ENCODE data around the gene SCFD1.
"Not testable (repeated sequence)": the region's sequence is repeated elsewhere in the genome, so short reads cannot be mapped to it uniquely, and the experiment has no call there.

The SCFD1 gene

DNA sequence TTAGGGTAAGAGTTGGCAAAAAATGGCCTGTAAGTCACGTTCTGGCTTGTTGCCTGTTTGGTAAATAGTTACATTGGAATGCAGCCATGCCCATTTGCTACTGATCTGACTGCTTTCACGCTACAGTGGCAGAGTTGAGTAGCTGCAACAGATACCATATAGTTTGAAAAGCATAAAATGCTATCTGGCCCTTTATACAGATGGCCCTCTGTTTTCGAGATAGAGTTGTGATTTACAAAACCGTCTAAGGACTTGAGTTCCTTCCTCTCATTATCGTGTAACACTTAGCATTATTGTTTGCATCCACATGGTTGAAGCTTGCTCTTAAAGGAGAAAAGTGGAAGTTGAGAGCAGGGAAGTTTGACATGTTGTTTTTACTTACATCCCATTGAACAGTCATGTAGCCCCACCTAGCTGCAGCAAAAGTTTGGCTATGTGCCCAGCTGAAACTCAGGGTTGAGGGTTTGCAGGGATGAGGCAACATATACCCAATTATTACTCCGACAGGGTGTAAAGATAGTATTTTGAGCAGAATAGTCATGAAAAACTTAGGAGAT lies 11.3 kb upstream of the SCFD1 start:
- DNase-seq (ENCODE audit: low read depth): no peak

DNA sequence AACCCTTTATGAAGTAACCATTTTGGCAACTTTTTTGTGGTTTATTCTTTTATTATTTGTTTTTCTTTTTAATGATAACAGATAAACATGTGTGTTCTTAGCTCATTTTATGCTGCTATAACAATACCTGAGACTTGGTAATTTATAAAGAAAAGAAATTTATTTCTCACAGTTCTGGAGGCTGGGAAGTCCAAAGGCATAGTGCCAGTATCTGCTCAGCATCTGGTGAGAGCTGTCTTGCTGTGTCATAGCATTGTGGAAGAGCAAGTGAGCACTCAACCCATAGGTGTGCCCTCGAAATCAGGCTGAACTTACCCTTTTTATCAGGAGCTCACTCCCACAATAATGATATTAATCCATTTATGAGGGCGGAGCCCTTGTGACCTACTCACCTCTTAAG lies 8.0 kb upstream of the SCFD1 start:
- DNase-seq (ENCODE audit: low read depth): no peak

DNA sequence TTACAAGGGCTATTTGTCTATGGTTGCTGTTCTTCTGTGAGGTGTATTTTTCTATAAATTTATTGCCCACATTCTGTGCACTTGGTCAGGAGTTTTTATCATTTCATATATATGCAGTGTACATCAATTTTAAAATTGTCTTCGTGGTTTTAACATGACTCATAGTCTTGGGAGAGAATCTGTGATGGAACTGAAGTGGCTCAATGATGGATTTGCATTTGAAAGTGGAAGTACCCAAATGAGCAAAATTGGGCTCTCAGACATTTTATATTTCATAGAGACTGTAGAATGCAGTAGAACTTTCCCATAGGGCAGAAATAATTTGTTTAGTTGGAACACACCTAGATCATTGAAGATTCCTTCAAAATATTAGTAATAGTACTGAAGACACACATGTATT lies 1.9 kb upstream of the SCFD1 start:
- DNase-seq (ENCODE audit: low read depth): no peak

DNA sequence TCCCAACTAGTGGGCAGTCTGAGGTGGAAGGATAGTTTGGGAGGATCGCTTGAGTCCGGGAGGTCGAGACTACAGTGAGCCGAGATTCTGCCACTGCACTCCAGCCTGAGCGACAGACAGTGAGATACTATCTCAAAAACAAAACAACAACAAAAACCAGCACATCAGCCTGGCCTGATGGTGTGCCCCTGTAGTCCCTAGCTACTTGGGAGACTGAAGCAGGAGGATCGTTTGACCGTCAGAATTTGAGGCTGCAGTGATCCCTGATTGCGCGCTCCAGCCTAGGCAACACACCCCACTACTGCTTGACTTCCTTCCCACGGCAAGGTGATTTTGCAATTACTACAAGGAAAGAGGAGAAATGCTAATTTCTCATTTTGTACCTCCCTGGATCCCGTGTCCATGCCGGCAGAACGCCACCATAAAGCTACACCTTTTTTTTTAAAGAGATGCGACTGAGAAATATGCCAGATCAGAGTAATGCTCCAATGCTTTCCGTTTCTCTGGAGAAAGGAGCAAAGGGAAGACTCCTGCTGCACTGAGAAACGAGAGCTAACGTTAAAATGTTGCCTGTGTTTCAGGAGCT lies 672 bp upstream of the SCFD1 start:
- DNase-seq (ENCODE audit: low read depth): no peak

DNA sequence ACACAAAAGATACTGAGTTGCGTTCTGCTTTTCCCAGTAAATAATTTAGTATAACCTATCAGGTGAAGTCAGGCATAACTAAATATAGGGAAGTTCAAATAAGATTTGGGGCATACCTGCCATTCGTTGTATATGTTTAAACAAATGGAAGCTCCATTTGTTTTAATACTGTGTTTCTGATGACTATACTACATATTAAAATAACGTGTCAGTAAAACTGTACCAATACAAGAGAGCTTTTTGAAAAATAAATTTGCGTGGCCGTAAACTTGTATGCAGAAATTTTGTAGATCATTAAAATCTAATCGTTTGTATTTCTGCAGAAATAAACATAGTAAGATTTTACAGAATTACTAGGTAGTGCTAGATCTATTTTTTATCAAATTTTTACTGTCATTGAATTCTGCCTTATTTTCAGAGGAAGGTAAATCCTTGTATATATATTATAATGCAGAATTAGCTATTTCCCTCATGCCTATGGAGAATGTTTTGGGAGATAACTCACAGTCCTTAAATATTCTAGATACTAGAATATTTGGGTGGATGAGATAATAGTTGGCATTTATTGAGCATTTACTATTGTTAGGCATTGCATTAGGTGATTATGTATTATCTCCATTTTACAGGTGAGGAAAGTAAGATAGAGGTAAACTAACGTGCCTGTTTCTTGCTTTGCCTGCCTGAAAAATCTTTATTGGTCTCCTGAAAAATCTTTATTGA lies 1.5 kb downstream of the SCFD1 start:
- DNase-seq (ENCODE audit: low read depth): no peak

DNA sequence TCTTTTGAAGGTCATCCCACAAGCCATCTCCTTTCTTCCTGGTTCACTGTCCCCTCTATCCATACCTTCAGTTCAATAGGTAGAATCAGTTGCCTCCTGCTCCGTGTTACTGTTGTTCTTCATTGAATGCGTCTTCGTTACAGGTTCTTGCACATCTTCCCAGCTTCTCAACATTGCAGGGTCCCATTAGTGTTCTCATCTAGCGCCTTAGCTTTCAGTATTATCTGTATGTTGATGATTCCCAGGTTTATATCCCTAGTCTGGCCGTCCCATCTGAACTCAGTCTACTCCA lies 2.0 kb downstream of the SCFD1 start:
- DNase-seq (ENCODE audit: low read depth): no peak

DNA sequence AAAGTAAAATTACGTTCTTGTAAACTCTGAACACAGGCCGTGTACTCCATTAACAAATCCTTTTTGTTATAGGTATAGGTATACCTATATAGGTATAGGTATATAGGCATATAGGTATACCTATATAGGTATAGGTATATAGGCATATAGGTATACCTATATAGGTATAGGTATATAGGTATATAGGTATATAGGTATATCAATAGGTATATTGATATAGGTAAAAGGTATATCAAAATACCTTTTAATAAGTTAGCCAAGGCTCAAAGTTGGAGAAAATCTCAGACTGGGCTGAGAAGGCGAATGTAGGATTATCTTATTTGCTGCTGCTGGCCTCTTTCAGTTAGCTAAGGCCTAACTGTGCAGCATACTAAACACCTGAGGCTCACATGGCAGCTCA lies 3.4 kb downstream of the SCFD1 start:
- DNase-seq (ENCODE audit: low read depth): no peak

DNA sequence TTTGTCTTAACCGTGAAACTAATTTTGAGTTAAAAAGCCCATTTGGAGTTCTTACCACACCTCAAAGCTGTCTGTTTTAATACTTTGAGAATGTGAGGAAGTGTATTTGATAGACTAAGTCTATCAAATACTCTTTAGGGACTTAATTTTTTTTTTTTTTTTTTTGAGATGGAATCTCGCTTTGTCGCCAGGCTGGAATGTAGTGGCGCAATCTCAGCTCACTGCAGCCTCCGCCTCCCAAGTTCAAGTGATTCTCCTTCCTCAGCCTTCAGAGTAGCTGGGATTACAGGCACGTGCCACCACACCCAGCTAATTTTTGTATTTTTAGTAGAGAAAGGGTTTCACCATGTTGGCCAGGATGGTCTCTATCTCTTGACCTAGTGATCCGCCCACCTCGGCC lies 7.3 kb downstream of the SCFD1 start:
- not testable (repeated sequence) for DNase-seq (ENCODE audit: low read depth)

DNA sequence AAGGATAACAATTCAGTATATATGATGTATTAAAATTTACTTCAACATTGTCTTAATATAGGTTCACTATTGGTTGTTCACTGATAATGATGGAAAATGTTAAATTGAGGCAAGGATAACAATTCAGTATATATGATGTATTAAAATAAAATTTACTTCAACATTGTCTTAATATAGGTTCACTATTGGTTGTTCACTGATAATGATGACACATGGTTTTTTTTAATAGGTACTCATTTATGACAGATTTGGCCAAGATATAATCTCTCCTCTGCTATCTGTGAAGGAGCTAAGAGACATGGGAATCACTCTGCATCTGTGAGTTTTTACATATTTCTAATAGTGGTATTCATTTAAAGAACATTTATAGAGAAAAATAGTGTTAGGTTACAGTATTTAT lies 8.1 kb downstream of the SCFD1 start:
- DNase-seq (ENCODE audit: low read depth): no peak

DNA sequence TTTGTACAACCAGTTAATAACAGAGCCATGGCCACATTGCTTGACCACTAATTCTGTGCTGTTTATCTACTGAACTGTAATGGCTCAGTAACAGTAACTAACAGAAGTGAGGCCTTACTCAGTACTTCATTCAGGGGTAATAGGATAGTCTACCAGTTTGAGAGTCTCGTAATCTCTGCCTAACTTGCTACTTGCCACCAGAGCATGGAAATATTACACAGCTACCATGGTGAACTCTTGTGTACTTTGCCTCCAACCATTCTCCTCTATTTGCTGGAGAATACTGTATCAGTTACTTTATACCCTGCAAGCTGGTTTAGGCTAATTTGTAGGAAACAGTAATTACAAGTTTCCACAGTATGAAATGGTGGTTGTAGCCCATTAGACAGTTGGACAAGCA lies 10.6 kb downstream of the SCFD1 start:
- DNase-seq (ENCODE audit: low read depth): no peak

DNA sequence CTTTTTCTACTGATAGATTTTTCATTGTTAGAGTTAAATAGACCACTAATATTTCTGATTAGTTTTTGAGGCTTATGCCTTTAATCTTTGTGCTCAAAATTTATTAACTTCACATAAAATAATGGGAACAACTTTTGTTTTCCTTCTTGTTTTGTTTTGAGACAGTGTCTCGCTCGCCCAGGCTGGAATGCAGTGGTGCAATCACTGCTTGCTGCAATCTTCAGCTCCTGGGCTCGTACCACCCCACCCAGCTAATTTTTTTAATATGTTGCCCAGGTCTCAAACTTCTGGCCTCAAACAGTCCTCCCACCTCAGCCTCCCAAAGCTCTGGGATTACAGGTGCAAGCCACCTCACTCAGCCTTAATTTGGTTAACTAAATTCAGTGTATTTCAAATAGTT lies 16.8 kb downstream of the SCFD1 start:
- no peak for DNase-seq (ENCODE audit: low read depth)

DNA sequence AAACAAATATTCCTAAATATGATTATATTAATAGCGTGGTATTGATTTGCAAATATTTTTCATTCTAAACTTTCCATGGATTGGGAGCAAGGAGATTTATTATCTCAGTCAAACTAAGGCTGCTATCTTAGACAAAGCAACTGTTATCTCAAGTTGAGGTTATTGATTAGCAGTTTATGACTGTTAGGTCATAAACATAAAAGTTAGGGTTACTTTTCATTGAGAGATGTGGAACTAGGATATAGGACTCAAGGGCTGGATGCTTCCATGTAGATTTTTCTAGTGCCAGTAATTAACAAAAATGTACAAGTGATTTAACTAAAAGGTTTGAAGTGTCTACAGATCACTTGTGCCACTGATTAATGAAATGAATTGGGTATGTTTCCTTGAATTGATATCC lies 19.1 kb downstream of the SCFD1 start:
- DNase-seq (ENCODE audit: low read depth): no peak

DNA sequence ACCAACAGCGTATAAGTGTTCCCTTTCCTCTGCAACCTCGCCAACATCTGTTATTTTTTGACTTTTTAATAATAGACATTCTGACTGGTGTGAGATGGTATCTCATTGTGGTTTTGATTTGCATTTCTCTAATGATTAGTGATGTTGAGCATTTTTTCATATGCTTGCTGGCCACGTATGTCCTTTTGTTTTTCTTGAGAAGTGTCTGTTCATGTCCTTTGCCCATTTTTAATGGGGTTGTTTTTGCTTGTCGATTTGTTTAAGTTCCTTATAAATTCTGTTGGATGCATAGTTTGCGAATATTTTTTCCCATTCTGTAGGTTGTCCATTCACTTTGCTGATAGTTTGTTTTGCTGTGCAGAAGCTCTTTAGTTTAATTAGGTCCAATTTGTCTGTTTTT lies 22.3 kb downstream of the SCFD1 start:
- DNase-seq (ENCODE audit: low read depth): not testable (repeated sequence)

DNA sequence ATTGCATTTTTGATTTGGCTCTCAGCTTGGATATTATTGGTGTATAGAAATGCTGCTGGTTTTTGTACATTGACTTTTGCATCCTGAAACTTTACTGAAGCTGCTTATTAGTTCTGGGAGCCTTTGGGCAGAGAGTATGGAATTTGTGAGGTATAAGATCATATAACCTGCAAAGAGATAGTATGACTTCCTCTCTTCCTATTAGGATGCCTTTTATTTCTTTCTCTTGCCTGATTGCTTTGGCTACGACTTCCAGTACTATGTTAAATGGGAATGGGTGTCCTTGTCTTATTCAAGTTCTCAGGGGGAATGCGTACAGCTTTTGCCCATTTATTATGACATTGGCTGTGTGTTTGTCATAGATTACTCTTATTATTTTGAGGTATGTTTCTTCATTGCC lies 23.5 kb downstream of the SCFD1 start:
- no peak for DNase-seq (ENCODE audit: low read depth)

DNA sequence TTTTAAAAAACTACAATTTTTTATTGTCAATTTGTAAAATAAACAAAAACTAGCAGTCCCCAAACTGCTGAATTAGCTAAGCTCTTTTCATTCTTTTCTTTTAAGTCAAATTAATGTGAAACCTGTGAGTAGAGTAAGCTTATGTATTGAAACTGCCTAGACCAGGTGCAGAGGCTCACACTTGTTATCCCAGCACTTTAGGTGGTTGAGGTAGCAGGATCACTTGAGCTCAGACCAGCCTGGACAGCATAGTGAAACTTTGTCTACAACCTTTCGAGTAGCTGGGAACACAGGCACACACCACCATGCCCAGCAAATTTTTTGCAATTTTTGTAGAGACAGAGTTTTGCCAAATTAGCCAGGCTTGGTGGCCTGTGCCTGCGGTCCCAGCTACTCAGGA lies 26.4 kb downstream of the SCFD1 start:
- DNase-seq (ENCODE audit: low read depth): no peak

DNA sequence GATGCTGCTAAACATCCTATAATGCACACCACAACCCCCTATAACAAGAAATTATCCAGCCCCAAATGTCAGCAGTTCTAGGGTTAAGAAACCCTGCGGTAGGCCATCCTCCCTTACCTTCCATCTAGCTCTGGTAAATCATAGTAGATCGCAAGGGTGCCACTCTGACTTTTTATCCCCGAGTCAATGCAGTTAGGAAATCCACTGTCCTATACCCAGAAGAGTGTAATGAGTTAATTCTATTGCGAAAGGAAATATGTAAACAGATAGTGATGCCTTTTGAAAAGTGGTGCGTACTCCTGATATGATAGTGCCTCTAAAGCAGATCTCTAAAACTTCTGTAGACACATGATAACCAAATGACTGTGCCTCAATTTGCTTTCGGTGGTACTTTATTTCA lies 29.8 kb downstream of the SCFD1 start:
- DNase-seq (ENCODE audit: low read depth): no peak

DNA sequence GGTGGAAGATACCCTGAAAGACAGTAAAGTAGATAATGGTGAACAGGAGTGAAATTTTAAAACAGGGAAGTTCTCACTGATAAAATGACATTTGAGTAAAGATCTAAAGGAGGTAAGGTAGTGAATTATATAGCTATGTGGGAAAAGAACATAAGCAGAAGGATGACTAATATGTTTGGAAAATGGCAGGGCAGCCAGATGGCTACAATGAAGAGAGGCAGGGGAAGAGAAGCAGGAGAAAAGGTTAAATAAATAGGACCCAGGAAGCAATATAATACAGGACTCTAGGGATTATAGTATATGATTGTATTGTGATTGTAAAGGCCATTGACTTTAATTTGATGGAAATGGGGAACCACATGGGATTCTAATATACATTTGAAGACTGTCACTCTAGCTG lies 33.0 kb downstream of the SCFD1 start:
- no peak for DNase-seq (ENCODE audit: low read depth)

DNA sequence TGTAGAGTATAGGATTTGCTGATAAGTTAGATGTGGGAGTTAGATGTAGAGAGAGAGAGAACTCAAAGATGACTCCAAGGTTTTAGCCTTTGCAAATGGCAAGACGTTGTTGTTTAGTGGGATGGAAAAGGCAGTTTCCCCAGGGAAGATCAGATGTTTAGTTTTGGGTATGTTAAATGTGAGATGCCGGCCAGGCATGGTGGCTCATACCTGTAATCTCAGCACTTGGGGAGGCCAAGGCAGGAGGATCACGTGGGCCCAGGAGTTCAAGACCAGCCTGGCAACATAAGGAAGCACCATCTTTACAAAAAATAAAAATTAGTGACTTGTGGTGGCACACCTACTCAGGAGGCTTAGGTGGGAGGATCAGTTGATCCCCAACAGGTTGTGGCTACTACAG lies 33.5 kb downstream of the SCFD1 start:
- no peak for DNase-seq (ENCODE audit: low read depth)

DNA sequence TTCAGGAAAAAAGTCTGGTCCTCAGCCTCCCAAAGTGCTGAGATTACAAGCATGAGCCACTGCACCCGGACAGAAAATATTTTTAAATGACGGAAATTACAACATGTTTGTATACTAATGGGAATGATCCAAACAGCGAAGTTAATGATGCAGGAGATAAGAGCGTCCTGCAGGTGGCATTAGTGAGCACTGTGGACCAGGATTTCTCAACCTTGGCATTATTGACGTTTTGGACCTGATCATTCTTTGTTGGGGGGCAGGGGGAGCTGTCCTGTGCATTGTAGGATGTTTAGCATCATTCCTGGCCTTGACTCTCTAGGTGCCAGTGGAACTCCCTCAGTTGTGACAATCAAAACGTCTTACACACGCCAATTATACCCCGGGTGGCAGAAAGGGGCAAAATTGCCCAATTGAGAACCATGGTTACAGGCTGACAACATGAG lies 34.1 kb downstream of the SCFD1 start:
- no peak for DNase-seq (ENCODE audit: low read depth)

DNA sequence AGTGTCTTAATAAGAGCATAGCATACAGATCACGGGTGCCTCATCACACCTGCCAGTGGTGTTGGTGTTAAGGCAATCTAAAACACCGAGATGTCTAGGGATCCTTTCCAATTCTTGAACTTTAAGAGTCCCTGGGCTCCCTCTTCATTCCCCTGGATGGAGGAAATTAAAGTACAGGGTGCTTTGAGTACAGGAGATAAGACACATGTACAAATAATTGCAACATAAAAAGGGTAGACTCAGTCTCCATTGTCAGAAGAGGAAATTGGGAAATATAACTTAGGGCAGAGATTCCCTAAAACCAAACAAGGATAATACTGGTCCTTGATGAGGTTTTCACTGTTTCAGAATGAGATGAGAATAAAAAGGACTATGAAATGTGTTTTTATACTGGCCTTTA lies 34.9 kb downstream of the SCFD1 start:
- DNase-seq (ENCODE audit: low read depth): no peak

DNA sequence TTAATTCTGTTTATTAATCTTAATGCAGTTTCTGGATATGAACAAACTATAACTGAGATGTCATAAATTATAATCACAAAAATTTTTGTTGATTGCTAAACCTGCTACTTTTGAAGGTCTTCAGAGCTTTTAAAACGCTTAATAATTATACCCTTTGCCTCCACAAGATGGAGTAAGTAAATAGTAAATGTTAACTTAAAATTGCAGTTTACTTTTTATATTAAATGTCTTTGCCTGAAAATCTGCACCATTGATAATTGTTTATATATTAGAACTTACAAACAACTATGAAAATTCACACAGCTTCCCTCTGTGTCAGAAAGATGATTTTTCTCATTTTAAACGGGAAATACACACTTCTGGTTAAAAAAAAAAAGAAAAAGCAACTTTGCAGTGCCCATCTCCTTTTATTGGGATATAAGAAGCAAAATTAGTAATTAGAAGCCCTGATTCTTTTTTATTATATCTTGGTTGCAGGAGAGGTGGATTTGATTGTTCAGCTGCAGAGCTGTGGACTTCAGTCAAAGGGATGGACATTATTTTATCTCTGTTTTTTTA lies 35.6 kb downstream of the SCFD1 start:
- no peak for DNase-seq (ENCODE audit: low read depth)

DNA sequence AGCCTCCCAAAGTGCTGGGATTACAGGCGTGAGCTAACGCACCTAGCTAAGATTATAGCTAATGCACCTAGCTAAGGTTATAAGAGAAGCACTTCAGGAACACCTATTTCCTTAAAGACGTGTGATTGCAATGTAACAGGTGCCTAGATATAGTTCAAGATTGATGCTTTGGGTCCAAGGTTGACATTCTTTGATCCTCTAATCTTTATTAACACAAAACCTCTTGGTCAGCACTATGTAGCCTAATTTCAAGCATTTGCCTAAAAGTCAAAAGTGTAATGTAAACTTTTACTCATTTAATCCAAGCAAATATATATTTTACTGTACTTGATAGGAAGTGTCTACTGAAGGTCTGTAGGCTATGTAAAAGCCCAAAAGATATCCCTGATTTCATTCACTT lies 36.5 kb downstream of the SCFD1 start:
- no peak for DNase-seq (ENCODE audit: low read depth)

DNA sequence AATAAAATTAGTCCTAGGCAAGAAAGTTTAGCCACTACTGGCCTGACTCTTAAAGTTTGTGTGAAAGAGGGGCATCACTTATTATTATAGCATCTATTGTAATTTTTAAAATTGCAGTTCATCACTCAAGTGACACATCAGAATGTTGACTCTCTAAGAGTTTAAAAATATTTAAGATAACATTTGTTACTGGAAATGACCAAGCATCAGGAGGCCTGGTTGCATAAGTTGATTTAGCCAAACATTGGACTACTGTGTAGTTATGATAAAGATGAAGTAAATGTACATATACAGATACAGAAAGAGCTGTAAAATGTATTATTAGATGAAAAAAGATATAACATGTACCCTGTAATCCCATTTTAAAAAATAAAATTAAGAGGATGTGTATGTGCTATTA lies 47.5 kb downstream of the SCFD1 start:
- no peak for DNase-seq (ENCODE audit: low read depth)

DNA sequence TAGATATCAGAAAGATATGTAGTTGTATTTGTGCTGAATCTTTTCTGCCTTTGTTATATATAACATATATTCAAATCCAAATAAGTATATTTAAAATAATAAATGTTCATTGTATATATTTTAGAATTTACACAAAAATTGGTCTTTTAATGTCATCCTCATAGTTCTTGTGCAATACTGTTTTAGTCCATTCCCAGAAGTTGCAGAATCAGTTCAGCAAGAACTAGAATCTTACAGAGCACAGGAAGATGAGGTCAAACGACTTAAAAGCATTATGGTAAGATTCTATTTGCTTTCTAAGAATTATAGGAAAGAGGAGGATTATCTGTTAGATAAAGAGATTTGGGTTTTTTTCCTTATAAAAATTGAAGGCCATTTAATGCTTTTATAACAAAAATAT lies 51.0 kb downstream of the SCFD1 start:
- no peak for DNase-seq (ENCODE audit: low read depth)
